Measurements from ENCODE around the gene GRAMD4.

GRAMD4 gene

DNA sequence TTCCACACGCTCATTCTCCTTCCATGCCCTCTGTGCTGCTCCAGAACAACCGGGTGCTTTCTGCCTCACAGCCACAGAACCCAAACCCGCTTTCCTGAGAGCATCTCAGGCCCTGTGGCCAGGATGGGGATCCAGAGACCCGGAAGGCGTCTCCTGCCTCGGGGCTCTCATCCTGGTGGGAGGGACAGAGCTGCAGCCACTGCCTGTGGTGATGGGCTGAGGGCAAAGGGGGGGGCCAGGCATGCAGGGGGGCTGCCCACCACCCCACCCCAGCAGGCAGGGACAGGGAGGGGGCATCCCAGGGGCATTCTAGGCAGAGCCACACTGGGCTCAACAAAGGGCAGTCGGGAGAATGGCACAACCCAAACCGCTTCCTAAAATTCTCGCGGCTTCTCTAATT lies 76.4 kb downstream of the GRAMD4 start:
- TF ChIP-seq POLR2AphosphoS5 (IDR thresholded peaks at IDR 0.05; ENCODE audit: low read depth, low read length) (no peak), SIN3A (IDR thresholded peaks at IDR 0.05; ENCODE audit: borderline replicate concordance, insufficient read depth, low read length) (no peak), TAF1 (IDR thresholded peaks at IDR 0.05; ENCODE audit: borderline replicate concordance, insufficient read depth, low read length) (no peak), FOXP2 (optimal IDR thresholded peaks at IDR 0.05; ENCODE audit: borderline replicate concordance, extremely low read depth, extremely low read length, insufficient read depth) (no peak)
- TF ChIP-seq, protein P1, sequence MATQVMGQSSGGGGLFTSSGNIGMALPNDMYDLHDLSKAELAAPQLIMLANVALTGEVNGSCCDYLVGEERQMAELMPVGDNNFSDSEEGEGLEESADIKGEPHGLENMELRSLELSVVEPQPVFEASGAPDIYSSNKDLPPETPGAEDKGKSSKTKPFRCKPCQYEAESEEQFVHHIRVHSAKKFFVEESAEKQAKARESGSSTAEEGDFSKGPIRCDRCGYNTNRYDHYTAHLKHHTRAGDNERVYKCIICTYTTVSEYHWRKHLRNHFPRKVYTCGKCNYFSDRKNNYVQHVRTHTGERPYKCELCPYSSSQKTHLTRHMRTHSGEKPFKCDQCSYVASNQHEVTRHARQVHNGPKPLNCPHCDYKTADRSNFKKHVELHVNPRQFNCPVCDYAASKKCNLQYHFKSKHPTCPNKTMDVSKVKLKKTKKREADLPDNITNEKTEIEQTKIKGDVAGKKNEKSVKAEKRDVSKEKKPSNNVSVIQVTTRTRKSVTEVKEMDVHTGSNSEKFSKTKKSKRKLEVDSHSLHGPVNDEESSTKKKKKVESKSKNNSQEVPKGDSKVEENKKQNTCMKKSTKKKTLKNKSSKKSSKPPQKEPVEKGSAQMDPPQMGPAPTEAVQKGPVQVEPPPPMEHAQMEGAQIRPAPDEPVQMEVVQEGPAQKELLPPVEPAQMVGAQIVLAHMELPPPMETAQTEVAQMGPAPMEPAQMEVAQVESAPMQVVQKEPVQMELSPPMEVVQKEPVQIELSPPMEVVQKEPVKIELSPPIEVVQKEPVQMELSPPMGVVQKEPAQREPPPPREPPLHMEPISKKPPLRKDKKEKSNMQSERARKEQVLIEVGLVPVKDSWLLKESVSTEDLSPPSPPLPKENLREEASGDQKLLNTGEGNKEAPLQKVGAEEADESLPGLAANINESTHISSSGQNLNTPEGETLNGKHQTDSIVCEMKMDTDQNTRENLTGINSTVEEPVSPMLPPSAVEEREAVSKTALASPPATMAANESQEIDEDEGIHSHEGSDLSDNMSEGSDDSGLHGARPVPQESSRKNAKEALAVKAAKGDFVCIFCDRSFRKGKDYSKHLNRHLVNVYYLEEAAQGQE (IDR thresholded peaks at IDR 0.05; ENCODE audit: insufficient read depth in 1 of 2, low read depth in 2 of 2, low read length in 2 of 2) = no peak

DNA sequence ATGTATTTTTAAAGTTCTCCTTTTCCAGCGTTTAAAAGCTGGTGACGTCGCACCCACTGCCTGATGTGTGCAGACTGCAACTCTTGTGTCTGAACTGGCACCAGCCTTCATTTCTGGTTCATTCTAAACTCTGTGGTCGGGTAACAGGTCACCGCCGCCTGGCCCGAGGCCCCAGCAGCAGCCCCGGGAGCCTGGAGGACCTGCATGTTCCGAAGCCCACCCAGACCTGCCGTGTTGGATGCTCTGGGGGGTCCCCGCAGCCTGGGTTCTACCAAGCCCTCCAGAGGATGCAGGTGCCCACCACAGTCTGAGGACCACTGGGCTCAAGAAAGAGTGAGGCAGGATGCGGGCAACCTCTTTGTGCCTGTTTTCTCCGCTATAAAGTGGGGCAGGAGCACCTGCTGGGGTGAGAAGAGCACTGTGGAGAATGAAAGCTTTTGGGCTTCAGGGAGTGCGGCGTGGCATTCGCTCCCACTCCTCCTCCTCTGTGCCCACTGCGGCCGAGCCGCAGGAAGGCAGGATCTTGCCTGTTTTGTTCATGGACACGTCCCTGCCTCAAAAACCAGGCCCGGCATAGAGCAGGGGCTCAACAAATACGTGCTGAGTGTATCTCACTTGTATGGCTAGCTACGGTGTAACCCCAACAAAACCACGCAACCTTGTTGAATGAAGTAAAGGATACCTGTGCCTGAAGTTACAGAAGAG lies 77.8 kb downstream of the GRAMD4 start:
- no peak for TF ChIP-seq POLR2AphosphoS5 (IDR thresholded peaks at IDR 0.05; ENCODE audit: low read depth, low read length)
- TF ChIP-seq SIN3A (IDR thresholded peaks at IDR 0.05; ENCODE audit: borderline replicate concordance, insufficient read depth, low read length) = no peak
- no peak for TF ChIP-seq FOXP2 (optimal IDR thresholded peaks at IDR 0.05; ENCODE audit: borderline replicate concordance, extremely low read depth, extremely low read length, insufficient read depth)
- no peak for TF ChIP-seq TAF1 (IDR thresholded peaks at IDR 0.05; ENCODE audit: borderline replicate concordance, insufficient read depth, low read length)
- TF ChIP-seq, protein P1 (IDR thresholded peaks at IDR 0.05; ENCODE audit: insufficient read depth in 1 of 2, low read depth in 2 of 2, low read length in 2 of 2) = no peak

DNA sequence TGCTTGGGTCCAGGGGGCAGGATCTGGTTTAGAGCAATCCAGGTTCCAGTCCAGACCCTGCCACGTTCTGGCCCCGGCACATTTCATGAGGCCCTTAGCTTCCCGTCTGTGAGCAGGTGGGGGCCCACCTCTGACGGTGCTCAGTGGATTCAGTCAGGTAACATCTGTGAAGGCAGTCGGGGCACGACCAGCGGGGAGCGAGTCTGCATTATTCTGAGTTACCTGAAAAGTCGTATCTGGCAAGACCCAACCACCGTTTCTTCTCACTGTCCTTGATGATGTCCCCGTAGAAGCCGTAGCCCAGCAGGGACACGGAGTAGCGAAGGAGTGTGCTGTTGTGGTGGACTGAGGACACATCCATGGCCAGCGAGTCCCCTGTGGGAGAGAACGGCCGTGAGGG lies 78.9 kb downstream of the GRAMD4 start:
- no peak for TF ChIP-seq FOXP2 (optimal IDR thresholded peaks at IDR 0.05; ENCODE audit: borderline replicate concordance, extremely low read depth, extremely low read length, insufficient read depth)
- no peak for TF ChIP-seq SIN3A (IDR thresholded peaks at IDR 0.05; ENCODE audit: borderline replicate concordance, insufficient read depth, low read length)
- no peak for TF ChIP-seq POLR2AphosphoS5 (IDR thresholded peaks at IDR 0.05; ENCODE audit: low read depth, low read length)
- TF ChIP-seq, protein P1 (IDR thresholded peaks at IDR 0.05; ENCODE audit: insufficient read depth in 1 of 2, low read depth in 2 of 2, low read length in 2 of 2) = no peak
- TF ChIP-seq TAF1 (IDR thresholded peaks at IDR 0.05; ENCODE audit: borderline replicate concordance, insufficient read depth, low read length) = no peak

DNA sequence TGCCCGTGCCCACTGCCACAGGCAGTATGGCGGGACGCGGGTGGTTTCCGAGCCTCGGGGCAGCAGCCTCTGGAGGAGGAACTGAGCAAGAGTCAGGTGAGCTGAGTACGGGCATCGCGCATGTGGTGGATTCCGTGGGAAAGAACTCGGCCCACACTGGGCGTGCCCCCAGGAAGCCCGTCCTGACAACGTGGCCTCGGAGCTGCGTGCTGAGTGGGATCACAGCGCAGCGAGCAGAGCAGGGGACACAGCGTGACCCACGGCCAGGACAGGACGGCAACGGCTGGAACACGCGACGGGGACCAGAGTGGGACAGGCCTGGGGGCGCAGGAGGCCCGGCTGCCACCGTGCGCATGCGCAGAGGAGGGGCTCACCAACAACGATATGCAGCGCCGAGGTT lies 81.1 kb downstream of the GRAMD4 start:
- no peak for TF ChIP-seq SIN3A (IDR thresholded peaks at IDR 0.05; ENCODE audit: borderline replicate concordance, insufficient read depth, low read length)
- TF ChIP-seq, protein P1 (IDR thresholded peaks at IDR 0.05; ENCODE audit: insufficient read depth in 1 of 2, low read depth in 2 of 2, low read length in 2 of 2) = no peak
- no peak for TF ChIP-seq POLR2AphosphoS5 (IDR thresholded peaks at IDR 0.05; ENCODE audit: low read depth, low read length)
- TF ChIP-seq TAF1 (IDR thresholded peaks at IDR 0.05; ENCODE audit: borderline replicate concordance, insufficient read depth, low read length) = no peak
- no peak for TF ChIP-seq FOXP2 (optimal IDR thresholded peaks at IDR 0.05; ENCODE audit: borderline replicate concordance, extremely low read depth, extremely low read length, insufficient read depth)

Data from PFSK-1 (cell line).